Skeletal muscle tissue (tissue), 4 donors: ENCODE measurements around the gene MBD5. TPM values are rescaled to one million over a fixed set of nuclear protein-coding genes. Genes with fewer than 3 reads are reported as not detected.
A peak's percentile ranks its signal among the peaks of the same experiment; 100 is the strongest.
"Not testable (repeated sequence)": the region's sequence is repeated elsewhere in the genome, so short reads cannot be mapped to it uniquely, and the experiment has no call there.

Experiments
- H3K27ac ChIP-seq: one replicate; pipeline ENCODE4 v1.7.0; 2013; ENCODE audit warnings: mild to moderate bottlenecking, low read depth, low read length, inconsistent platforms
- H3K27me3 ChIP-seq, 3 donors: one replicate each; pipeline ENCODE4 v1.7.0; 2013; ENCODE audit warnings: low read length in 3 of 3; ENCODE audit not compliant: control insufficient read depth in 3 of 3, insufficient read depth in 3 of 3
- H3K36me3 ChIP-seq, 3 donors: one replicate each; pipeline ENCODE4 v1.7.0; 2013; ENCODE audit warnings: low read length in 3 of 3; ENCODE audit not compliant: control insufficient read depth in 3 of 3, insufficient read depth in 3 of 3
- H3K4me1 ChIP-seq, 3 donors: one replicate each; pipeline ENCODE4 v1.7.0; 2013; ENCODE audit warnings: low read length in 3 of 3, mild to moderate bottlenecking in 3 of 3; ENCODE audit not compliant: control insufficient read depth in 3 of 3, insufficient read depth in 3 of 3
- H3K4me3 ChIP-seq, 3 donors: one replicate each; pipeline ENCODE4 v1.7.0; 2013; ENCODE audit warnings: low read length in 3 of 3
- H3K9ac ChIP-seq, 3 donors: one replicate each; pipeline ENCODE4 v1.7.0; 2013; ENCODE audit warnings: low read length in 3 of 3, mild to moderate bottlenecking in 3 of 3, moderate library complexity in 2 of 3, low read depth in 1 of 3
- H3K9me3 ChIP-seq, 3 donors: one replicate each; pipeline ENCODE4 v1.7.0; 2013; ENCODE audit warnings: low read length in 3 of 3; ENCODE audit not compliant: control insufficient read depth in 3 of 3
- total RNA-seq: library from RNA; depleted of rRNA; stranded (reverse); fragments of >200 nt; gene quantifications from one replicate; pipeline ENCODE4 v1.2.3, GENCODE V29; 2014
- donor health status: Osteomylitis.

The MBD5 gene
- total RNA-seq = 30.8 TPM

DNA sequence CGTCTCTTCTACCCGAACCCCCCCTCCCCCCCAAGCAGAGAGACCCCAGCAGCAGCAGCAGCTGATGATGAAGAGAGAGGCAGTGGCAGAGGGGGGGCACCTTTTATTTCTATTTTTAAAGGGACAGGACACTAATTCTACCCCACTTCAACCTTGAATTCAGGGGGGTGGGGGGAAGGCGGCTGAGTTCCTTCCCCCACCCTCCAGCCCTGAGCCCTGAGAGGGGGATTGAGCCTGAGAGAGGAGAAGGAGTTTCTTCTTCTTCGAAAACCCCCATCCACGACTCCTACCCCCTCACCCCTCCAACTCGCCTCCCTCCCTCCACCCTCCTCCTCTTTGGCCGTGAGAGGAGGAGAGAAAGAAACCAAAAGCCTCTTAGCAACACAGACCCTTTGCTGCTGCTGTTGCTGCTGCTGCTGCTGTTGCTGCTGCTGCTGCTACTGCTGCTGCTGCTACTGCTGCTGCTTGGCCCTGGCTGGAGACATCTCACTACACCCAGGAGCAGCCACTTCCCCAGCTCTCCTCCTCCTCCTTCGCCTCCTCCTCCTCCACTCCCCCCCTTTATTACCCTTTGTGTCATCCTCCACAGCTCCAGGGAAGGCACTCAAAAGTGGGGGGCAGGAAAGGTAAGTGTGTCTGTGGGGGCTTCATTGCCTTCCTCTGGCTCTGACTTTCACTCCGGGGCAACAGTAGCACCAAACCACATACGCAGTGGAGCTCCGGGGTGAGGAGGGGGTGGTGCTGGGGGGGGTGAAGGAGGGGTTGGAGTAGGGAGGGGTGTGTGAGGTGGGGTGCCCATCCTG, at the start of gene MBD5:
Gene MBD5 (plus strand): TSS at position 33 of the 803 bp plus-strand sequence.
- Histone ChIP-seq H3K36me3 (no peaks in the 10 kb centered on the region), H3K4me1 (peaks cover 11 to 26% (median 15%) of the 10 kb centered on the region in 3 donors), H3K27me3 (no peaks in the 10 kb centered on the region), H3K9ac (peak within 1 kb of the TSS; percentile 91 to 94 (median 93)), H3K4me3 (peak within 1 kb of the TSS; percentile 95 to 99 (median 97)), H3K27ac (peak within 1 kb of the TSS; percentile 95), H3K9me3 (no peaks in the 10 kb centered on the region)

GRCh38 chr2:147976102-147976501, 44.8 kb upstream of the MBD5 start:
- Histone ChIP-seq H3K4me1 (peaks cover 3 to 10% (median 8%) of the 10 kb centered on the region in 3 donors), H3K27ac (no peak overlapping the region), H3K36me3 (peaks cover 0 to 3% (median 0%) of the 10 kb centered on the region in 3 donors), H3K27me3 (no peaks in the 10 kb centered on the region), H3K9me3 (no peaks in the 10 kb centered on the region), H3K4me3 (no peak overlapping the region), H3K9ac (no peak overlapping the region)

DNA sequence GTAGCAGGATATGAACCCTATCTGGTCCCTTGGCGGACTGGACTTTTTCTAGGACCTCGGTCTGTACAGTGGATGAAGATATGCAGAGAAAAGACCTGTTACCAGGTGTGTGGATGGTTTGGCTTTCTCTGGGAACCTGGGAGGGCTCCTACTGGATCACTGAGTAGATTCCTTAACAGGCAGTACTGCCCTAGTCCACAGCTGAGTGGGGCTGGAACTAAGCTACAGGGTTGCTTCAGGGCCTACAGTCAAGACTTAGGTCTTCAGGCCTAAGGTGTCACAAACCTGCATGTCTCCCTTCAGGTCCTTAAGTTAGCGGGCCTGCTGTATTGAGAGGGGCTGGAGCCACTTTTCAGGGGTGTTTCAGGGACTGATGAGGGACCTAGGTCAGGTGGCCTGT, 43.2 kb upstream of the MBD5 start:
- Histone ChIP-seq H3K27me3 (no peaks in the 10 kb centered on the region), H3K4me1 (peaks cover 3 to 10% (median 8%) of the 10 kb centered on the region in 3 donors), H3K36me3 (peaks cover 0 to 3% (median 0%) of the 10 kb centered on the region in 3 donors), H3K9ac (no peak overlapping the region), H3K9me3 (no peaks in the 10 kb centered on the region), H3K4me3 (no peak overlapping the region), H3K27ac (no peak overlapping the region)

- no peak overlapping the region for H3K9ac ChIP-seq
- H3K4me1 ChIP-seq = peaks cover 0 to 10% (median 8%) of the 10 kb centered on the region in 3 donors
- no peak overlapping the region for H3K27ac ChIP-seq
- H3K4me3 ChIP-seq = no peak overlapping the region
- peaks cover 0 to 3% (median 0%) of the 10 kb centered on the region in 3 donors for H3K36me3 ChIP-seq
- H3K27me3 ChIP-seq = no peaks in the 10 kb centered on the region
- no peaks in the 10 kb centered on the region for H3K9me3 ChIP-seq
Observed at GRCh38 chr2:147980940-147981528, 39.9 kb upstream of the MBD5 start.

- H3K9me3 ChIP-seq = no peaks in the 10 kb centered on the region
- no peaks in the 10 kb centered on the region for H3K36me3 ChIP-seq
- H3K9ac ChIP-seq = no peak overlapping the region
- no peak overlapping the region for H3K4me3 ChIP-seq
- peaks cover 2 to 8% (median 5%) of the 10 kb centered on the region in 3 donors for H3K4me1 ChIP-seq
- H3K27ac ChIP-seq = no peak overlapping the region
- H3K27me3 ChIP-seq = no peaks in the 10 kb centered on the region
Observed at GRCh38 chr2:147989102-147989501, 31.8 kb upstream of the MBD5 start.

DNA sequence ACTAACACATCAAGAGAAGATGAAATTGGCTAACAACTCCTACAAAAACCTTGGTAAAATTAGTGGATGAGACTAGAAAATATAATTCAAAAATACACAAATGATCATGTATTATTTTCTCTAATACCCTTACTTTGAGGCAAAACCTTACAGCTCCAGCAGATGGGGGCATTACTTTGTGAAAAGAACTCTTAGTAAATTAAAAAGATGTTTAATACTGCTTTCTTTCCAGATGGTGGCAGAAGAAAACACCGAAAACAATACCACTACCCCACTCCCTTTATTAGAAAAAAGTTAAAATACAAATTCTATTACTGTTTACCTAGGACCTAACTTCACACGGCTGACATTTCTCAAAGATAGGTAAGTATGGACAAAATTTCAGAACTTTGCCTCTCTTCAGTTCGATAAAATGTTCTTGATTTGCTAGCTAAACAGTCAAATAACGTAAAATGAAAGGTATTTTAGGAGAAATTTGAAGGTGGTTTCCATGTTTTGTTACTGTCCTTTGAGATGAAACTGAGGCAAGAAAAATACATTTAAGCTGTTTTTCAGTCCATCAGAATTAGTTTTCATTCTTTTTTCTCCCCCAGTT, 31.0 kb upstream of the MBD5 start:
- Histone ChIP-seq H3K27me3 (no peaks in the 10 kb centered on the region), H3K27ac (no peak overlapping the region), H3K4me1 (peaks cover 2 to 8% (median 5%) of the 10 kb centered on the region in 3 donors), H3K9me3 (no peaks in the 10 kb centered on the region), H3K9ac (no peak overlapping the region), H3K36me3 (no peaks in the 10 kb centered on the region), H3K4me3 (no peak overlapping the region)

DNA sequence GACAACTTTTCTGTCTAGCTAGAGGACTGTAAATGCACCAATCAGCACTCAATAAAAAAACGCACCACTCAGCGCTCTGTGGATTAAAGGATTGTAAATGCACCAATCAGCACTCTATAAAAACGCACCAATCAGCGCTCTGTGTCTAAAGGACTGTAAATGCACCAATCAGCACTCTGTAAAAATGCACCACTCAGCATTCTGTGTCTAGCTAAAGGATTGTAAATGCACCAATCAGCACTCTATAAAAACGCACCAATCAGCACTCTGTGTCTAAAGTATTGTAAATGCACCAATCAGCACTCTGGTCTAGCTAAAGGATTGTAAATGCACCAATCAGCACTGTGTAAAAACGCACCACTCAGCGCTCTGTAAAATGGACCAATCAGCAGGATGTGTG, 25.9 kb upstream of the MBD5 start:
- not testable (repeated sequence) for H3K9ac ChIP-seq, H3K9me3 ChIP-seq, H3K4me3 ChIP-seq, H3K4me1 ChIP-seq, H3K27ac ChIP-seq, H3K36me3 ChIP-seq, H3K27me3 ChIP-seq

DNA sequence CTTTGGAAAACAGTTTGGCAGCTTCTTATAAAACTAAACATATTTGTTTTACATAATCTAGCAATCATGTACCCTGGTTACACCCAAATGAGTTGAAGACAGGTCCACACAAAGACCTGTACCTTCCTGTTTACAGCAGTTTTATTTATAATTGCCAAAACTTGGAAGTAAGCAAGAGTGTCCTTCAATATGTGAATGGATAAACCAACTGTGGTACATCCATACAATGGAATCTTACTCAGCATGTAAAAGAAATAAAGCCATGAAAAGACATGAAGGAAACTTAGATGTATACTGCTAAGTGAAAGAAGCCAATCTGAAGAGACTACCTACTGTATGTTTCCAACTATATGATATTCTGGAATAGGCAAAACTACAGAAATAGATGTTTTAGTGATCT, 24.1 kb upstream of the MBD5 start:
- Histone ChIP-seq H3K27ac (no peak overlapping the region), H3K9ac (no peak overlapping the region), H3K9me3 (no peaks in the 10 kb centered on the region), H3K36me3 (peaks cover 0 to 3% (median 0%) of the 10 kb centered on the region in 3 donors), H3K4me3 (no peak overlapping the region), H3K27me3 (no peaks in the 10 kb centered on the region), H3K4me1 (peaks cover 0 to 10% (median 4%) of the 10 kb centered on the region in 3 donors)

- Histone ChIP-seq H3K4me3 (no peak overlapping the region), H3K27me3 (no peaks in the 10 kb centered on the region), H3K36me3 (peaks cover 0 to 3% (median 0%) of the 10 kb centered on the region in 3 donors), H3K9ac (no peak overlapping the region), H3K27ac (no peak overlapping the region), H3K4me1 (peaks cover 0 to 10% (median 0%) of the 10 kb centered on the region in 3 donors), H3K9me3 (no peaks in the 10 kb centered on the region)
Observed at GRCh38 chr2:147998203-147998602, 22.7 kb upstream of the MBD5 start.

- no peak overlapping the region for H3K9ac ChIP-seq
- H3K36me3 ChIP-seq = peaks cover 0 to 3% (median 0%) of the 10 kb centered on the region in 3 donors
- no peak overlapping the region for H3K27ac ChIP-seq
- H3K4me3 ChIP-seq = no peak overlapping the region
- no peaks in the 10 kb centered on the region for H3K9me3 ChIP-seq
- H3K27me3 ChIP-seq = no peaks in the 10 kb centered on the region
- H3K4me1 ChIP-seq = peaks cover 0 to 10% (median 0%) of the 10 kb centered on the region in 3 donors
Observed at GRCh38 chr2:147999126-147999525, 21.8 kb upstream of the MBD5 start.
